HG02798 (cell line): ENCODE results near the gene PAX4.

ENCODE experiments used
- ATAC-seq: cut with Tn5 transposase; IDR thresholded peaks from one replicate; pipeline ENCODE4 v1.9.1; 2021; ENCODE audit warnings: mild to moderate bottlenecking; ENCODE audit not compliant: unreplicated experiment, poor library complexity

Gene PAX4

GRCh38 chr7:127618042-127618441 is at the start of gene PAX4:
Gene PAX4, minus strand, starts transcription at chr7:127618142. Its CDS starts 2,214 bp downstream, at chr7:127615928.
- ATAC-seq, result no peak

- no peak for ATAC-seq
Measured at GRCh38 chr7:127667017-127667670, 49.2 kb upstream of the PAX4 start.

- no peak for ATAC-seq
Measured at GRCh38 chr7:127666602-127667001, 48.7 kb upstream of the PAX4 start.

GRCh38 chr7:127665922-127666321 is 48.0 kb upstream of the PAX4 start:
- ATAC-seq, result no peak

GRCh38 chr7:127658970-127659630 is 41.2 kb upstream of the PAX4 start:
- ATAC-seq, result no peak

GRCh38 chr7:127657500-127657899 is 39.6 kb upstream of the PAX4 start:
- ATAC-seq, result no peak

GRCh38 chr7:127655720-127656119 is 37.8 kb upstream of the PAX4 start:
- no peak for ATAC-seq

GRCh38 chr7:127654404-127655394 is 36.8 kb upstream of the PAX4 start:
- no peak for ATAC-seq

GRCh38 chr7:127653396-127653795 is 35.5 kb upstream of the PAX4 start:
- ATAC-seq, result no peak

- no peak for ATAC-seq
Measured at GRCh38 chr7:127652333-127653248, 34.6 kb upstream of the PAX4 start.

- ATAC-seq, result peak; percentile 95
Measured at GRCh38 chr7:127651556-127652332, 33.8 kb upstream of the PAX4 start, which contains the start of gene SND1. Gene SND1, plus strand, starts transcription at chr7:127652194. Its CDS starts 180 bp downstream, at chr7:127652374.

- ATAC-seq, result no peak
Measured at GRCh38 chr7:127650847-127651555, 33.1 kb upstream of the PAX4 start.

GRCh38 chr7:127648986-127649385 is 31.0 kb upstream of the PAX4 start:
- ATAC-seq, result no peak

- no peak for ATAC-seq
Measured at GRCh38 chr7:127647636-127648035, 29.7 kb upstream of the PAX4 start.

GRCh38 chr7:127644484-127644883 is 26.5 kb upstream of the PAX4 start:
- no peak for ATAC-seq

- ATAC-seq, result no peak
Measured at GRCh38 chr7:127638197-127638596, 20.3 kb upstream of the PAX4 start.

GRCh38 chr7:127635659-127636285 is 17.8 kb upstream of the PAX4 start:
- no peak for ATAC-seq
